Stomach smooth muscle (tissue), 2 donors: ENCODE data around the gene PDE9A.

Experiments used
- H3K27ac ChIP-seq: one replicate; pipeline ENCODE4 v1.7.0; 2013; ENCODE audit warnings: mild to moderate bottlenecking, low read length, inconsistent platforms
- H3K27me3 ChIP-seq, 2 donors: one replicate each; pipeline ENCODE4 v1.7.0; 2013; ENCODE audit warnings: low read length in 2 of 2; ENCODE audit not compliant: insufficient read depth in 2 of 2, control insufficient read depth in 1 of 2
- H3K36me3 ChIP-seq, 2 donors: one replicate each; pipeline ENCODE4 v1.7.0; 2013; ENCODE audit warnings: low read length in 2 of 2; ENCODE audit not compliant: control insufficient read depth in 2 of 2, insufficient read depth in 2 of 2
- H3K4me1 ChIP-seq: one replicate; pipeline ENCODE4 v1.7.0; 2013; ENCODE audit warnings: low read length; ENCODE audit not compliant: control insufficient read depth, insufficient read depth
- H3K4me3 ChIP-seq, 2 donors: one replicate each; pipeline ENCODE4 v1.7.0; 2013; ENCODE audit warnings: low read length in 2 of 2
- H3K9ac ChIP-seq, 2 donors: one replicate each; pipeline ENCODE4 v1.7.0; 2013; ENCODE audit warnings: low read length in 2 of 2, mild to moderate bottlenecking in 1 of 2
- H3K9me3 ChIP-seq, 2 donors: one replicate each; pipeline ENCODE4 v1.7.0; 2013; ENCODE audit warnings: low read length in 2 of 2; ENCODE audit not compliant: control insufficient read depth in 2 of 2
- donor health status: healthy.
- donor health status: Pancreatic carcinoma.

The PDE9A gene

GRCh38 chr21:42651515-42652401 is 1.7 kb upstream of the PDE9A start:
- Histone ChIP-seq H3K27me3 (peaks cover 0 to 2% of the 10 kb centered on the region in 2 donors), H3K27ac (peak overlapping the region; percentile 84), H3K9ac (no peak overlapping the region), H3K4me1 (peaks cover 37% of the 10 kb centered on the region), H3K36me3 (no peaks in the 10 kb centered on the region), H3K4me3 (no peak overlapping the region), H3K9me3 (no peaks in the 10 kb centered on the region)

DNA sequence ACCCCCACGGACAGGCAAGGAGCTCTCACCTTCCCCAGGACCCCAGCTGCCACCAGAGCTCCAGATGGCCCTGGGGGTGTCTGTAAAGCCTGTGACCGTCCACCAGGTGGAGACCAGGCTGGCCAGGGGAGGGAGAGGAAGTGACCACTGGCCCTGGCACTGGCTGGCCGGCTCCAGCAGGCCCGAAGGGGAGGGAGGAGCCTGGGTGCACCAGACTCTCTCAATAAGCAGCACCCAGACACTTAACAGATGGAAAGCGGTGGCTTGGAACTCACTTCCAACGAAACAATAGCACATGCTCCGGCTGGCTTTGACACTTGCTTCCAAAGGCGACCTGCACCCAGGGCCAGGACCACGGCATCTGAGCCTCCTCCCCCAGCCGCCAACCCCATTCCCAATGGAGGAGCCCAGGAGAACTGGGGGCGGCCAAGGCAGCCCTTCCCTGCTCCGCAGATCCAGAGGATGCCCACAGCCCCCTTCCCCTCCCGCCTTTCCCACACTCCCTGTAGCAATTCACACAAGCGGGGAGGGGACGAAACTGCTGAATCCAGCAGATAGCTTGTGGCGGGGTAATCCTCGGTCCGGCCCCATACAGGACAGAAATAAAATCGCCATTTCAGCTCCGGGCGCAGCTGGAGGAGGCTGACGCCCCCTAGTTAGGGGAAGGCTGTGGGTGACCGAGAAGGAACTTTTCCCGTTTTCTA is 742 bp upstream of the PDE9A start:
- Histone ChIP-seq H3K36me3 (no peaks in the 10 kb centered on the region), H3K9me3 (no peaks in the 10 kb centered on the region), H3K27me3 (peaks cover 0 to 2% of the 10 kb centered on the region in 2 donors), H3K4me3 (peak overlapping the region; percentile 58 to 75), H3K27ac (peak overlapping the region; percentile 84), H3K4me1 (peaks cover 43% of the 10 kb centered on the region), H3K9ac (peak overlapping the region; percentile 49 to 69)

DNA sequence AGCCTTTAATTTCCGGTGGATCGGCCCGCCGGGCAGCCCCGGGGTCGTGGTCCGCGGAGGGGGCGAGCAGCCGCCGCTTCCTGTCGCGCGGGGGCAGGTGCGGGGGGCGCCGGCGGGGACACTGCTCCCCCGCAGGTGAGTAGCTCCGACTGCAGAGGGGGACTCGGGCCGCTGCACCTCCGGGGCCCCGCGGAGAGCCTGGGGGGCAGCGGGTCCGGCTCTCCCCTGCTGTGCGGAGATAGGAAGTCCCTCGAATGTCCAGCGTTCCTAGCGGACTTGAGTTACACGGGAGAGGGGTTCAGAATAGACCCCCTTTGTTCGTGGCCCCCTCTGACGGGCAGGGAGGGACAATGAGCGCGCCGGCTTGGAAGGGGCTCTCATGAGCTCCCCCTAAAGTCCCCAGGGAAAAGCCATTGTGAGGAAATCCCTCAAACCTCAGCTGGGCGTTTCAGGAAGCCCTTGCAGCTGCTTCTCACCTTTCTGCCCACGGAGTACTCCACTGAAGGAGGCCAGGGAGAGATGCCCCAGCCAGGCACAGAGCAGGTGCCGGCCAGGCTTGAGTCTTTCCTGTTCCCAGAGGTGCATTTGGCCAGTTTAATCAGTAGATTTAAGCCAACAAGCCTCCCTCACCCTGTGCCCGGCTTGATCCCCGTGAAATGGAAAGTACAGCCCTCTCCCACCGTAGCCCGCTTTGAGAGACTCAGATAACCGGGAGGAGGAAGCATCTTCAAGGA is 925 bp downstream of the PDE9A start:
- Histone ChIP-seq H3K9ac (peak overlapping the region; percentile 80 to 83), H3K4me1 (peaks cover 51% of the 10 kb centered on the region), H3K27me3 (peaks cover 0 to 2% of the 10 kb centered on the region in 2 donors), H3K27ac (peak overlapping the region; percentile 60), H3K4me3 (peak overlapping the region; percentile 76 to 88), H3K9me3 (no peaks in the 10 kb centered on the region), H3K36me3 (no peaks in the 10 kb centered on the region)

GRCh38 chr21:42654913-42655795 is 1.7 kb downstream of the PDE9A start:
- H3K27me3 ChIP-seq: peaks cover 0 to 2% of the 10 kb centered on the region in 2 donors
- peak overlapping the region; percentile 80 to 83 for H3K9ac ChIP-seq
- H3K4me3 ChIP-seq: peak overlapping the region; percentile 76 to 88
- peaks cover 51% of the 10 kb centered on the region for H3K4me1 ChIP-seq
- H3K27ac ChIP-seq: peak overlapping the region; percentile 60
- no peaks in the 10 kb centered on the region for H3K36me3 ChIP-seq
- H3K9me3 ChIP-seq: no peaks in the 10 kb centered on the region

DNA sequence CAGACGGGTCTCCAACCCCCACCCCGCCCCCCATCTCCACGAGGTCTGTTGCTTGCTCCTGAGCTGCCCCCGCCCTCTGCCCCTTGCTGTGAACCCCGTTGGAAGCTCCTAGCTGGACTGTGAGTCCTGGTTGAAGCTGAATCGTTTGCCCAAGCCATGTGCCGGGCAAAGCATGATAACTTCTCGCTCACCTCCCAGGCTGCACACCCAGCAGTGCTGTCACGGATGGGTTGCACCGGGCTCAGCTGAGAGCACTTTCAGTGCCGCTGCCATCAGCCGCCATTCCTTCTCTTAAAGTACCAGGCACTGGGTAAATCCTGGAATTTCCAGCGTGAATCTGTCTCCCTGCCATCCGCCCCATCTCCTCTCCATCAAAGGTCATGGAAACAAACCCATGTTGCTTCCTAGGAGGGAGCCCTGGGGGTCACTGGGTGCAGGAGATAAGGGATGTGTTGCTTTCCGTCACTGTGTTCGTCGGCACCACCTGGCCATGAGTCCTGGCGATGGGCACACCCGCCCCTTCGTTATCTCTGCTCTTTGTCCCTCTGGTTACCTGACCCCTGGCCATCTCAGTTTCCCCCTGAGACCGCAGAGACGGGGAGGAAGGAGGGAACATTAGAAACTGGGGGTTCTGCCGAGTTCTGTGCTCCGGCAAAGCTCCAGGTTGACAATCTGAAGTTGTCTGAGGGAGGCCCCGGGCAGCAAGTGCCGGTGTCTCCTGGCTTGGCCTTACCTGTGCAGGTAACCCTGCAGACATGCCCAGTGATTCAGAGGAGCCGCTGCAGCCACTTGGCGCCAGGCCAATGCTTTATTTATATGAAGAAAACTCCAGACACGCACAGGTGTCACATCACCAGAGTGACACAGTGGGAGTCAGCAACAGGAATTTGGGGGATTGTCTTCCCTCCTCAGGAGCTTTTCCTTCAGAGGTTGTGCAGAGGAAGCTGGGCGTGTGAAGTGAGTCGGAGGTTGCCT is 2.7 kb downstream of the PDE9A start:
- H3K4me1 ChIP-seq: peaks cover 51% of the 10 kb centered on the region
- no peak overlapping the region for H3K9ac ChIP-seq
- H3K36me3 ChIP-seq: no peaks in the 10 kb centered on the region
- H3K9me3 ChIP-seq: no peaks in the 10 kb centered on the region
- peaks cover 0 to 2% of the 10 kb centered on the region in 2 donors for H3K27me3 ChIP-seq
- peak overlapping the region; percentile 76 to 88 for H3K4me3 ChIP-seq
- peak overlapping the region; percentile 2 for H3K27ac ChIP-seq

DNA sequence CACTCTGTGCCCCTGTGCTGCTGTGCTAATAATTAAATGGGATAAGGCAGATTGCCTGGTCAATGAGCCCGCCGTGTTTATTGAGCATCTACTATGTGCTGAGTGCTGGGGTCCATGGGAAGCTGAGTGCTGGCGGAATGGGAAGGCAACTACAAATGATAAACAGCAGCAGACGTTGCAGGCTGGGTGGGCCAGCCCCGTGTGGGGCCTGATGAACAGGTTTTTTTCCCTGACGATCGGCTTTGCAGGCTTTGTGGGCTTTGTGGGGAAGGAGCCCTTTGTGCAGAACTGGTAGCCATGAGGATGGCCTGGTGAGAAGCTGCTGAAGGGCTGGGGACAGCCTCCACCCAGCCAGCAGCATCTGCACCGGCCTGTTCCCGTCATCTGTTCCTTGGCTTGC is 3.5 kb downstream of the PDE9A start:
- Histone ChIP-seq H3K4me3 (peak overlapping the region in 1 of 2 donors; percentile 76), H3K9me3 (no peaks in the 10 kb centered on the region), H3K27ac (no peak overlapping the region), H3K9ac (no peak overlapping the region), H3K27me3 (peaks cover 0 to 2% of the 10 kb centered on the region in 2 donors), H3K4me1 (peaks cover 51% of the 10 kb centered on the region), H3K36me3 (peaks cover 0 to 2% of the 10 kb centered on the region in 2 donors)

DNA sequence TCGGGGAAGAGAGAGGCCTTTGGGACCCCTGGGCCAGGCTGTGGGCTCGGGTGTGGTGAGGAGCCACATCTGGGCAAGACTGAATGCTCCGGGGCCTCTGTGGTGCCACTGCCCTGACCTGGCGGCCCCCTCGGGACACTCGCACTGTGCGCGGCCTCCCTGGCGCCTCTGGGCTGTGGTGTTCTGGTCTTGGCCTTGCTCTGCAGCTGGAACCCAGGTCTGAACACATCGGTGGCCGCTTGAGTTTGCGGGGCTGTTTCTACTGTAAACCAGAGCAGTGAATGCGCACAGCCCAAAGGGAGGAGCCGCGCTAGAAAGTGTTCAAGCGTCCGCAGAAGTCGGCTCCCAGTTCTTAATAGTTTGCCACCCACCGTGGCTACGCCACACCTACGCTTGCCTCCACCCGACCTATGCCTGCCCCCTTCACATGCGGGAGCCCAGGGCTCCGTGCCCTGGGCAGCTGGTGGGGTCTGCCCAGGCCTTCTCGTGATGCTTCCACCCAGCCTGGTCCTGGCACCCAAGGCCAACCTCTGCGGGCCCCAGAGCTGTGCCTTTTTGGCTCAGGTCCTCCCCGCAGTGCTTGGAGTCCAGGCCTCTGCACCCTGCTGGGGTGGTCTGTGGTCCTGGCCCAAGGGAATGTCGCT is 4.4 kb downstream of the PDE9A start:
- H3K9ac ChIP-seq: no peak overlapping the region
- H3K36me3 ChIP-seq: peaks cover 7 to 8% of the 10 kb centered on the region in 2 donors
- no peak overlapping the region for H3K27ac ChIP-seq
- peaks cover 44% of the 10 kb centered on the region for H3K4me1 ChIP-seq
- H3K27me3 ChIP-seq: peaks cover 0 to 2% of the 10 kb centered on the region in 2 donors
- H3K4me3 ChIP-seq: no peak overlapping the region
- no peaks in the 10 kb centered on the region for H3K9me3 ChIP-seq

DNA sequence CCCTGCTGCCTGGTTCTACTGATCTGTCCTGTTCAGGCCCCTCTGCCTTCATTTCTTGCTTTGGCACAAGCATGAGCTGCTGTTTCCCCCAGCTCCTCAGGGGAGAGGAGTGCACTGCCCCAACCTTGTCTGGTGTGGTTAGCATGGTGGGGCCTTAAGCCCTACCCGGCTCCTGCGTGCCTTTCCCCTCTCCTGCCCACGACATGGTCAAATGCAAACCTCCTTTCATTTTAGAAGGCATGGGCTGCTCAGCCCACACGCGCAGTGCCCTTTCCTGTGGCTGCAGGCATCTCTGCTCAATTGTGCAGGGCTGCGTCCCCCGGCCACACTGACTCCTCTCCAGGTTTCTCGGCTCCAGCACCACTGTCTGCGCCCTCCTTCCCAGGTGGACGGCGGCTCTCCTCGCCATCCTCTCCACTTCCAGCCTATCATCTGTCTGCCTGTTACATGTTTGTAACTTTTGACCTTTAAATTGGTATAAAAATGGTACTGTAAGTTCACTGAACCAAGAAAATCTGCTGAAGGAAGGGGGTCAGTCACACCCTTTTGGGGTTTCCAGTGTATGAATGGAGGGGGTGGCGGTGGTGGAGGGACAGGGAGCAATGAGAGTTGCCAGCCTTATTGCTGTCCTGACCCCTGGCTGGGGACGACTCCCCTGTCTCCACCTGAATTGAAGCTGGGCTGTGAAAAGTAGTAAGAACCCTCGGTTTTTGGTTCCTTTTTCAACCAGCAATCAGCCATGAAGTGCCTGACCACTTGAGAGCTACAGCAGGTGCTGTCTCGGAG is 5.1 kb downstream of the PDE9A start:
- Histone ChIP-seq H3K4me1 (peaks cover 40% of the 10 kb centered on the region), H3K27ac (no peak overlapping the region), H3K4me3 (no peak overlapping the region), H3K36me3 (peaks cover 8 to 9% of the 10 kb centered on the region in 2 donors), H3K27me3 (peaks cover 0 to 2% of the 10 kb centered on the region in 2 donors), H3K9ac (no peak overlapping the region), H3K9me3 (no peaks in the 10 kb centered on the region)
